WTC11 (cell line): ENCODE results near the gene CDKN2AIPNL.

Source experiments
- ELF4 ChIP-seq: sonication (generic); formaldehyde crosslinking; IDR thresholded peaks from 2 replicates; pipeline ENCODE4 v1.8.1; 2022; ENCODE audit warnings: low read depth, mild to moderate bottlenecking, moderate library complexity, missing genetic modification reagents
- NFYB ChIP-seq: sonication (generic); formaldehyde crosslinking; conservative IDR thresholded peaks from 2 replicates; pipeline ENCODE4 v1.8.0; 2022; ENCODE audit warnings: low read depth, missing genetic modification reagents
- TEAD4 ChIP-seq: sonication (generic); formaldehyde crosslinking; IDR thresholded peaks from 2 replicates; pipeline ENCODE4 v1.8.0; 2022; ENCODE audit warnings: mild to moderate bottlenecking, missing genetic modification reagents
- TF ChIP-seq, protein P1 (sequence below): fragments of 200-600 bp; IDR thresholded peaks from 2 replicates; pipeline ENCODE4 v1.8.0; 2022; ENCODE audit warnings: antibody characterized with exemption

GRCh38 chr5:134417707-134418106 is 6.0 kb upstream of the CDKN2AIPNL start:
- TF ChIP-seq, protein P1, sequence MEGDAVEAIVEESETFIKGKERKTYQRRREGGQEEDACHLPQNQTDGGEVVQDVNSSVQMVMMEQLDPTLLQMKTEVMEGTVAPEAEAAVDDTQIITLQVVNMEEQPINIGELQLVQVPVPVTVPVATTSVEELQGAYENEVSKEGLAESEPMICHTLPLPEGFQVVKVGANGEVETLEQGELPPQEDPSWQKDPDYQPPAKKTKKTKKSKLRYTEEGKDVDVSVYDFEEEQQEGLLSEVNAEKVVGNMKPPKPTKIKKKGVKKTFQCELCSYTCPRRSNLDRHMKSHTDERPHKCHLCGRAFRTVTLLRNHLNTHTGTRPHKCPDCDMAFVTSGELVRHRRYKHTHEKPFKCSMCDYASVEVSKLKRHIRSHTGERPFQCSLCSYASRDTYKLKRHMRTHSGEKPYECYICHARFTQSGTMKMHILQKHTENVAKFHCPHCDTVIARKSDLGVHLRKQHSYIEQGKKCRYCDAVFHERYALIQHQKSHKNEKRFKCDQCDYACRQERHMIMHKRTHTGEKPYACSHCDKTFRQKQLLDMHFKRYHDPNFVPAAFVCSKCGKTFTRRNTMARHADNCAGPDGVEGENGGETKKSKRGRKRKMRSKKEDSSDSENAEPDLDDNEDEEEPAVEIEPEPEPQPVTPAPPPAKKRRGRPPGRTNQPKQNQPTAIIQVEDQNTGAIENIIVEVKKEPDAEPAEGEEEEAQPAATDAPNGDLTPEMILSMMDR, result no peak
- no peak for TF ChIP-seq TEAD4 (CRISPR knock-in tag)
- TF ChIP-seq ELF4, result no peak
- no peak for TF ChIP-seq NFYB (CRISPR knock-in tag)
